HepG2 (cell line): ENCODE results near the gene AP5B1. TPM values are rescaled to one million over a fixed set of nuclear protein-coding genes. Genes with fewer than 3 reads are reported as not detected.

ENCODE experiments used
- ATAC-seq: fragments of 200-7000 bp; cut with Tn5 transposase; 3 replicates; pipeline ENCODE4 v1.9.1; 2020; ENCODE audit warnings: mild to moderate bottlenecking, moderate library complexity
- BruUV-seq: library from RNA; stranded (reverse); fragments of 400-500 nt; replicated peaks from 2 replicates; lab custom pipeline; 2021; lab: Mats Ljungman, UMichigan
- CTCF ChIA-PET: fragments of 300-600 bp; formaldehyde crosslinking; extraction: SDS; loops from one replicate; lab custom pipeline; 2021; ENCODE audit warnings: low total read pairs, inconsistent platforms, low intra/inter-chr PET ratio; lab: Yijun Ruan, JAX
- POLR2A ChIA-PET: fragments of 350-600 bp; sonication (Branson Sonifier 250); formaldehyde crosslinking; loops from one replicate; lab custom pipeline; 2020; ENCODE audit warnings: antibody characterized with exemption, inconsistent platforms; lab: Yijun Ruan, JAX
- DNase-seq: peaks from one replicate; pipeline ENCODE4 v3.0.0-alpha.2; 2015; ENCODE audit warnings: low spot score
- FAIRE-seq: peaks from 3 replicates; lab custom pipeline; 2011; peaks lifted over from hg19 to GRCh38; lab: Jason Lieb, UNC
- H2AFZ ChIP-seq: one replicate; pipeline ENCODE4 v1.6.1; 2011; ENCODE audit warnings: low read length, inconsistent platforms
- H3K27ac ChIP-seq: fragments of 300-600 bp; 3 replicates; pipeline ENCODE4 v1.8.0; 2011; ENCODE audit warnings: mixed run types, mild to moderate bottlenecking, mixed read lengths, low read length, inconsistent platforms; ENCODE audit not compliant: insufficient read depth; ENCODE audit errors: extremely low read length
- H3K27me3 ChIP-seq, 2 experiments: fragments of 200-600 bp in 1 of 2; 2 replicates in 1 of 2; 3 replicates in 1 of 2; pipeline versions ENCODE4 v1.6.0 to v1.8.0; 2011; ENCODE audit warnings: low read length in 2 of 2, mild to moderate bottlenecking in 2 of 2, moderate library complexity in 2 of 2, inconsistent platforms in 1 of 2; ENCODE audit not compliant: insufficient read depth in 2 of 2, control insufficient read depth in 1 of 2
- H3K36me3 ChIP-seq, 2 experiments: fragments of 200-600 bp in 1 of 2; replicated peaks in 1 of 2; 2 replicates in 1 of 2; 3 replicates in 1 of 2; pipeline versions ENCODE4 v1.5.1 to v1.8.0; 2011; ENCODE audit warnings: low read length in 2 of 2, inconsistent platforms in 1 of 2; ENCODE audit not compliant: insufficient read depth in 2 of 2, control insufficient read depth in 1 of 2
- H3K4me1 ChIP-seq: 2 replicates; pipeline ENCODE4 v1.5.1; 2012; ENCODE audit warnings: low read length, inconsistent platforms; ENCODE audit not compliant: insufficient read depth
- H3K4me2 ChIP-seq: 2 replicates; pipeline ENCODE4 v1.6.0; 2011; ENCODE audit warnings: low read depth, low read length, inconsistent platforms
- H3K4me3 ChIP-seq, 3 experiments: fragments of 200-600 bp in 1 of 3; sonication (generic), shearing (Covaris generic) in 1 of 3; replicated peaks in 1 of 3; 2 replicates each; pipeline ENCODE4 v1.5.1; 2011 to 2016; ENCODE audit warnings: low read length in 3 of 3, inconsistent platforms in 2 of 3, low read depth in 2 of 3, mild to moderate bottlenecking in 2 of 3, control low read depth in 1 of 3, mixed read lengths in 1 of 3; ENCODE audit not compliant: insufficient read depth in 1 of 3
- H3K79me2 ChIP-seq: one replicate; pipeline ENCODE4 v1.6.1; 2011; ENCODE audit warnings: low read length, inconsistent platforms; ENCODE audit not compliant: insufficient read depth
- H3K9ac ChIP-seq: 2 replicates; pipeline ENCODE4 v1.6.0; 2011; ENCODE audit warnings: mild to moderate bottlenecking, low read depth, low read length, inconsistent platforms; ENCODE audit not compliant: insufficient read depth
- H3K9me3 ChIP-seq: 2 replicates; pipeline ENCODE4 v1.5.1; 2012; ENCODE audit warnings: mild to moderate bottlenecking, low read length
- H4K20me1 ChIP-seq: 2 replicates; pipeline ENCODE4 v1.6.0; 2011; ENCODE audit warnings: inconsistent platforms, mild to moderate bottlenecking, low read length, moderate library complexity; ENCODE audit not compliant: insufficient read depth
- ELF1 ChIP-seq: sonication (generic); formaldehyde crosslinking; IDR thresholded peaks from 2 replicates; pipeline ENCODE4 v1.4.0; 2020; ENCODE audit warnings: missing genetic modification reagents
- MAFK ChIP-seq, 2 experiments: IDR thresholded peaks in 1 of 2; conservative IDR thresholded peaks in 1 of 2; 2 replicates each; pipeline ENCODE4 v1.6.1; 2011; ENCODE audit warnings: improper control_type of control experiment in 2 of 2, low read length in 2 of 2
- MIER2 ChIP-seq: IDR thresholded peaks from 2 replicates; pipeline ENCODE4 v1.6.1; 2016; ENCODE audit warnings: missing biosample characterization, missing genetic modification reagents
- NFKBIZ ChIP-seq: IDR thresholded peaks from 2 replicates; pipeline ENCODE4 v1.6.1; 2018; ENCODE audit warnings: missing genetic modification reagents, missing compliant biosample characterization
- NRL ChIP-seq: sonication (generic); formaldehyde crosslinking; IDR thresholded peaks from 2 replicates; pipeline ENCODE4 v1.5.0; 2020; ENCODE audit warnings: missing genetic modification reagents, mild to moderate bottlenecking, moderate library complexity, borderline replicate concordance
- RXRB ChIP-seq: IDR thresholded peaks from 2 replicates; pipeline ENCODE4 v1.6.1; 2016; ENCODE audit warnings: borderline replicate concordance, missing genetic modification reagents, missing compliant biosample characterization
- ZFP82 ChIP-seq: sonication (generic); formaldehyde crosslinking; IDR thresholded peaks from 2 replicates; pipeline ENCODE4 v1.5.1; 2020; ENCODE audit warnings: mild to moderate bottlenecking, missing genetic modification reagents, borderline replicate concordance
- ZKSCAN5 ChIP-seq: sonication (generic); formaldehyde crosslinking; IDR thresholded peaks from 2 replicates; pipeline ENCODE4 v1.5.1; 2020; ENCODE audit warnings: mild to moderate bottlenecking, missing genetic modification reagents
- ZNF484 ChIP-seq: sonication (generic); formaldehyde crosslinking; IDR thresholded peaks from 2 replicates; pipeline ENCODE4 v1.5.1; 2020; ENCODE audit warnings: mild to moderate bottlenecking, low read depth, missing genetic modification reagents, borderline replicate concordance
- ZNF605 ChIP-seq: sonication (generic); formaldehyde crosslinking; IDR thresholded peaks from 2 replicates; pipeline ENCODE4 v1.8.0; 2022; ENCODE audit warnings: mild to moderate bottlenecking, missing genetic modification reagents
- ZNF816 ChIP-seq: sonication (generic); formaldehyde crosslinking; IDR thresholded peaks from 2 replicates; pipeline ENCODE4 v1.8.0; 2022; ENCODE audit warnings: missing genetic modification reagents, mild to moderate bottlenecking, borderline replicate concordance
- ZSCAN9 ChIP-seq: IDR thresholded peaks from 2 replicates; pipeline ENCODE4 v1.6.1; 2016; ENCODE audit warnings: borderline replicate concordance
- WGBS: methylation state at CpG from one replicate; pipeline ENCODE4 v1.1.6; 2017; ENCODE audit warnings: low lambda C conversion rate; 5-methylcytosine and 5-hydroxymethylcytosine counted together
- in situ Hi-C: cut with HindIII; loops from 2 replicates; pipeline ENCODE4 v1.10.0; 2017; ENCODE audit warnings: low pct_unique_long_range_greater_than_20kb; ENCODE audit not compliant: extremely low pct_ligation_motif_present
- intact Hi-C: fragments of 100-400 bp; cut with micrococcal nuclease; formaldehyde crosslinking; loops from one replicate; pipeline ENCODE4 v1.10.0; 2022; ENCODE audit not compliant: unreplicated experiment
- polyA plus RNA-seq, 8 experiments: library from polyadenylated mRNA; depleted of rRNA in 3 of 8; stranded (reverse) in 7 of 8; unstranded in 1 of 8; fragments of >200 nt; fragmentation: Illumina TruSeq in 4 of 8; extraction: Trizol in 4 of 8; gene quantifications; 2 replicates each; pipeline versions ENCODE4 v1.2.1 to v1.2.3, GENCODE V29; 2011 to 2016; ENCODE audit warnings: low read depth in 4 of 8, missing spikeins in 1 of 8, mixed read lengths in 1 of 8; ENCODE audit not compliant: insufficient read depth in 1 of 8
- total RNA-seq, 5 experiments: library from RNA; depleted of rRNA; stranded (reverse); fragments of >200 nt; fragmentation: Illumina TruSeq; extraction: Trizol; gene quantifications; 2 replicates each; pipeline ENCODE4 v1.2.3, GENCODE V29; 2016; ENCODE audit warnings: low read depth in 1 of 5
- TF ChIP-seq, protein P1 (sequence below): sonication (generic); formaldehyde crosslinking; IDR thresholded peaks from 2 replicates; pipeline ENCODE4 v1.5.0; 2020; ENCODE audit warnings: missing genetic modification reagents

AP5B1 gene
- total and polyA plus RNA-seq, 2 of the 13 experiments (the other 11 are each of a cell fraction or from before 2014, with no cell fraction given), result 1.7 to 4.4 TPM

DNA sequence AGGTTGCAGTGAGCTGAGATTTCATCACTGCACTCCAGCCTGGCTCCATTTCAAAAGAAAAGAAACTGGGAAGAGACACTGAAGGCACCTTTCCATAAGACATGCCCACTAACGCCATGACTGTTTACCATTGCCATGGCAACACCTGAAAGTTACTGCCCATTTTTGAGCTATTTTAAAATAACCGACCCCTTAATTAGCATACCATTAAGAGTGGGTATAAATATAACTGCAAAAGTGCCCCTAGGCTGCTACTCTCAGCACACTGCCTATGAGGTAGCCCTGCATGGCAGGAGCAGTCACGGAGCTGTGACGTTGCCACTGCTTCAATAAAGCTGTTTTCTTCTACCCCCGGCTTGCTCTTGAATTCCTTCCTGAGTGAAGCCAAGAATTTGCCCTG is 50.3 kb downstream of the AP5B1 start:
- Histone ChIP-seq H2AFZ (no peak overlapping the region), H3K4me1 (no peaks in the 10 kb centered on the region), H4K20me1 (no peaks in the 10 kb centered on the region), H3K4me2 (no peak overlapping the region), H3K4me3 (no peak overlapping the region), H3K9ac (no peak overlapping the region), H3K27me3 (peaks cover 0 to 11% of the 10 kb centered on the region in 2 experiments; a peak in 3 of 5 replicates), H3K36me3 (no peaks in the 10 kb centered on the region), H3K79me2 (no peaks in the 10 kb centered on the region), H3K9me3 (peaks cover 7% of the 10 kb centered on the region), H3K27ac (no peak overlapping the region)
- WGBS, result 11% methylated on average over 5 of the region's 5 CpGs
- TF ChIP-seq MAFK (conservative IDR thresholded peaks at IDR 0.05 in 1 of 2, IDR thresholded peaks at IDR 0.05 in 1 of 2; ENCODE audit: low read length in 2 of 2) (no peak), MIER2 (CRISPR knock-in tag) (no peak), ELF1 (CRISPR knock-in tag) (no peak), RXRB (no peak), ZKSCAN5 (CRISPR knock-in tag) (no peak), ZSCAN9 (no peak), NRL (CRISPR knock-in tag) (no peak), ZNF484 (CRISPR knock-in tag) (no peak), NFKBIZ (CRISPR knock-in tag) (no peak), ZFP82 (CRISPR knock-in tag) (no peak), ZNF816 (no peak), ZNF605 (CRISPR knock-in tag) (no peak)
- TF ChIP-seq, protein P1, sequence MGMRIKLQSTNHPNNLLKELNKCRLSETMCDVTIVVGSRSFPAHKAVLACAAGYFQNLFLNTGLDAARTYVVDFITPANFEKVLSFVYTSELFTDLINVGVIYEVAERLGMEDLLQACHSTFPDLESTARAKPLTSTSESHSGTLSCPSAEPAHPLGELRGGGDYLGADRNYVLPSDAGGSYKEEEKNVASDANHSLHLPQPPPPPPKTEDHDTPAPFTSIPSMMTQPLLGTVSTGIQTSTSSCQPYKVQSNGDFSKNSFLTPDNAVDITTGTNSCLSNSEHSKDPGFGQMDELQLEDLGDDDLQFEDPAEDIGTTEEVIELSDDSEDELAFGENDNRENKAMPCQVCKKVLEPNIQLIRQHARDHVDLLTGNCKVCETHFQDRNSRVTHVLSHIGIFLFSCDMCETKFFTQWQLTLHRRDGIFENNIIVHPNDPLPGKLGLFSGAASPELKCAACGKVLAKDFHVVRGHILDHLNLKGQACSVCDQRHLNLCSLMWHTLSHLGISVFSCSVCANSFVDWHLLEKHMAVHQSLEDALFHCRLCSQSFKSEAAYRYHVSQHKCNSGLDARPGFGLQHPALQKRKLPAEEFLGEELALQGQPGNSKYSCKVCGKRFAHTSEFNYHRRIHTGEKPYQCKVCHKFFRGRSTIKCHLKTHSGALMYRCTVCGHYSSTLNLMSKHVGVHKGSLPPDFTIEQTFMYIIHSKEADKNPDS, result no peak
- ChIA-PET CTCF (no interaction called here), POLR2A (no interaction called here)
- intact Hi-C loops, result no loop called here
- BruUV-seq, result no TSS peak
- DNase-seq (no peak), ATAC-seq (no peak), FAIRE-seq (no peak)
- in situ Hi-C loops, result no loop called here
